CD4-positive, alpha-beta T cell treated with Interleukin-6 for 4 hours (primary cell): ENCODE results near the gene BTN3A1.
"Not testable (repeated sequence)": the region's sequence is repeated elsewhere in the genome, so short reads cannot be mapped to it uniquely, and the experiment has no call there.

ENCODE experiments used
- DNase-seq: peaks from one replicate; pipeline ENCODE4 v3.0.0-alpha.2; 2020; ENCODE audit warnings: mixed read lengths

Gene BTN3A1

GRCh38 chr6:26401987-26402658, at the start of gene BTN3A1:
TSS of gene BTN3A1 (plus strand) at chr6:26402275. CDS start at chr6:26405564, 3,289 bp downstream.
- DNase-seq, result peak; percentile 67

- no peak for DNase-seq
Observed at GRCh38 chr6:26352315-26352714, 49.8 kb upstream of the BTN3A1 start.

- DNase-seq, result no peak
Observed at GRCh38 chr6:26354162-26354561, 47.9 kb upstream of the BTN3A1 start.

DNA sequence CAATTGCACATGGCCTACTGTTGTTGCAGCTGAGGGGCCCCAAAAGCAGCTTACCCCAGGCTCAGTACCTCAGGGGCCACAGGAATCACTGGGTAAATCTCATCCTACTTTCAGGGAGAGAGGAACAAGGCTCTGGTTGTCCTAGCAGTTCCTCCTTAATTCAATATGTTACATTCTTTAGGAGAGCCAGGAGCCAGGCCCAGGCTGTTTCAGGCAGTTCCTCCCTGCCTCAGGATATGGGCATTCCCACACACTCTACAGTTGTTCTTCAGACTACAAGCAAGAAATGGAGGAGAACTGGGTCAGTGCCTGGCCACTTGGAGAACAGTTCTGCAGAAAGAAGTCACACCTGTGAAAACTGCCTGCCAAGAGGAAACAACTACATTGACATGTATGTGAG, 46.7 kb upstream of the BTN3A1 start:
- DNase-seq, result no peak

GRCh38 chr6:26357543-26357942, 44.5 kb upstream of the BTN3A1 start:
- not testable (repeated sequence) for DNase-seq

DNA sequence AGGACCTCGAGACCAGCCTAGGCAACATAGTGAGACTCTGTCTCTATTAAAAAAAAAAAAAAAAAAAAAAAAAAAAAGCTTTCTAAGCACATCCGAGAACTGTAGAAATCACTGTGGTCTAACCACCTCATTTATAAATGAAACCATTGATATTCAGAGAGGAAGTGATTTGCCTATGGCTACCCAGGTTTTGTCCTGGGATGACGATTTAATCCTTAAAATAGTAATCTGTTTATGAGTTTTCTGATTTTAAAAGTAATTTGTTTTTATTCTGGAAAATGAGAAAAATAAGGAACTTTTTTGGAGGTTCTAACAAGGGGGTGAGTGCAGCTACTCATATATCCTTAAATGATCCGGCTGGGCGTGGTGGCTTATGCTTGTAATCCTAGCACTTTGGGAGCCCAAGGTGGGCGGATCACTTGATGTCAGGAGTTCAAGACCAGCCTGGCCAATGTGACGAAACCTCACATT, 43.5 kb upstream of the BTN3A1 start:
- DNase-seq, result no peak

GRCh38 chr6:26359765-26360164, 42.3 kb upstream of the BTN3A1 start:
- no peak for DNase-seq

DNA sequence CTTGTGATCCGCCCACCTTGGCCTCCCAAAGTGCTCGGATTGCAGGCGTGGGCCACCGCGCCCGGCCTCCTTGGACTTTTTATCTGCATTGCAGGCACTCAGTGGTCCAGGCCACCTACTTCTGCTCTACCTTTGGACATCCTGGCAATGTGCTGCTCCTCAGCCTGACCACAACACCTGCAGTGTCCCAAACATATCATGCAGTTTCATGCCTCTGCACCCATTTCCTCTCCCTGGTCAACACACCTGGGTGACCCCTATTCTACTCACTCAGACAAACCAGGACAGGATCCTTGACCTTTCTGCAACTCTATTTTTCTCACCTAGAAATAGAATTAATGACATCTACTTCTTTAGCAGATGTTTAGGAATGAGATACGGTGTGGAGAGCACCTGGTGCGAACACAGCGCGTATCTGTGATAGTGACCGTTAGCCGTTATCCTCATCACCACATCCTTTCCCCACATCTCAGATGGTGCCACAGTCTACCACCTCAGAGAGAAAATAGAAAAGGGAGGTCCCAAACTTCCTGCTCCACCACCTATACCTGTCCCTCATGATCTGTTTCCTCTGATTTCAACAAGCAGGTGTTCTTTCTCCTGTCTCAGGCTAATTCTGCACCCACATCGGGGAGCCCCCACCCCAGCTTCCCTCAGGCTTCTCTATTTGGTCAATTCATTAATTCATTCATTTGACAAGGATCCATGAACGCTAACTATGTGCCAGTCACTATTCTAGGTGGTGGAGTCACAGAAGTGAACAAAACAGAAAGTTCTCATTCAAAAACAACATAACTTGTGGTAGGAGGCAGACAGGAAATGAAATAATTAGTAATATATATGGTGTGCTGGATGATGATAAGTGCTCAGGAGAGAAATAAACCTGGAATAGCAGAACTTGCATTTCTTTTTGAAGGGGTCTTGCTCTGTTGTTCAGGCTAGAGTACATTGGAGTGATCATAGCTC, 41.3 kb upstream of the BTN3A1 start:
- no peak for DNase-seq

DNA sequence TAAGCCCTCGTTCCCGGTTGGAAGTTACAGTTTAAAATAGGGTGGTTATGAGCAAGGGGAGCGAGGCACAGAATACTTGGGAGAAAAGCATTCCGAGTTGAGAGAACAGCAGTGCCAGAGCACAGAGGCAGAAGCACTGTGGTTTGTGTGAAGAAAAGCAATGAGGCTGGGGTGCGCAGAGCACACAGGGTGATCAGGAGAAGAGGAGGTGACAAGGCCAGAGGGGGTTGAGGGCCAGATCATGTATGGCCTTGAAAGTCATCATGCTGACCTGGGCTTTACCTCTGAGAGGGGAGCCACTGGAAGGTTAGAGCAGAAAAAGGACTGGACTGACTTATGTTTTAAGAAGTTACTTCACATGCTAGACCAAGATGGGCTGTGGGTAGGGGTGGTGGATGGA, 40.5 kb upstream of the BTN3A1 start:
- DNase-seq, result no peak

GRCh38 chr6:26362093-26362835, 39.8 kb upstream of the BTN3A1 start:
- DNase-seq, result no peak

DNA sequence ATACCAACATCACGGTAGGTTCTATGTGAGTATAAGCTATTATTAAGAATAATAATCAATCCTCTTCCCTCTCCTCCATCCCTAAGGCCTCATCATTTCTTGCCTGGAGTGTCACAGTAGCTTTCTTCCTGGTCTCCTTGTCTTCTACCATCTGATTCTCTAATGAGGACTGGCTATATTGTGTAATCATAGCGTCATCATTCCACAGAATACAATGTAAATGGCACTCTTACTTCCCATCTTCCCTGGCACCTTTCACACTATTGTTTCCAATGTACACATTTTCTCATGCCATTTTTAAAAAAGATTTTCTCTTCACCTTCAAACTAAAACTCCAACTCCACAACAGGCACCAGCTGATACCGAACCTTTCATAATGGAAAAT, 39.2 kb upstream of the BTN3A1 start:
- DNase-seq, result no peak

DNA sequence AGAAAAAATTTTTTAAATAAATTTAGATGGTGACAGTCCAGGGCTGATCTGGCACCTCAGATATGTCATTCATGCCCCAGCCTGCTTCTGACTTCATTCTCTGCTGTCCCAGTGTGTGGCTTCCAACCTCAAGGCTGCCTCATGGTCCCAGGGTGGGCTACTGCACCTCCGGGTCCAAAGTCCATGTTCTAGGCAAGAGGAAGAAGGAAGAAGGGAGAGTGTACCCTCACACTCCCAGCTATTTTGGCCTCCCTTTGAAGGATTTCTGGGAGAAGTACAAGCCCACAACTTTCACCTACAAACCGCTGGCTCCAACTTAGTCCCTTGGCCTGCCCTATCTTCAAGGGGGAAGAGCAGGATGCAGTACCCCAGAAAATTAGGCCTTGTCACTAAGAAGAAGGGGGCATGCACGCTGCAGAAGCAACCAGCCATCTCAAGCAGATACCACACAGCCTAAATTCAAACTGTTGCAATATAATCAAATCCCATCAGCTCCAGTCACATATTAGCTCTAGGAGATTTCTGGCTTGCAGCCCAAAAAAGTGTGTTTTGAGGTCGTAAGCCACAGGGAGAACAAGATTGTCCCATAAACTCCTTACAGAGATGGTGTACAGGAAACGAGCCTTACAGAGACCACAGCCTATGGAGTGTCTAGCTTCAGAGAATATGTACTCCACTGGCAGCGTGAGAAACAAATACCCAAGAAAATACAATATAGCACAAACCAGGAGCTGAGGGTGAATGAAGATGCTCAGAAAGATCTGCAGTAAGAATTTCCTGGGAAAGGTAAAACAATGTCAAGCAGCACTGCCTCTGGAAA, 38.0 kb upstream of the BTN3A1 start:
- peak; percentile 21 for DNase-seq

GRCh38 chr6:26365633-26365995, 36.5 kb upstream of the BTN3A1 start:
- no peak for DNase-seq

GRCh38 chr6:26366504-26366903, 35.6 kb upstream of the BTN3A1 start:
- no peak for DNase-seq

GRCh38 chr6:26367114-26367513, 35.0 kb upstream of the BTN3A1 start:
- DNase-seq, result no peak

- not testable (repeated sequence) for DNase-seq
Observed at GRCh38 chr6:26371813-26372212, 30.3 kb upstream of the BTN3A1 start.

- no peak for DNase-seq
Observed at GRCh38 chr6:26372308-26373144, 29.5 kb upstream of the BTN3A1 start.

GRCh38 chr6:26375270-26375669, 26.8 kb upstream of the BTN3A1 start:
- peak; percentile 19 for DNase-seq

DNA sequence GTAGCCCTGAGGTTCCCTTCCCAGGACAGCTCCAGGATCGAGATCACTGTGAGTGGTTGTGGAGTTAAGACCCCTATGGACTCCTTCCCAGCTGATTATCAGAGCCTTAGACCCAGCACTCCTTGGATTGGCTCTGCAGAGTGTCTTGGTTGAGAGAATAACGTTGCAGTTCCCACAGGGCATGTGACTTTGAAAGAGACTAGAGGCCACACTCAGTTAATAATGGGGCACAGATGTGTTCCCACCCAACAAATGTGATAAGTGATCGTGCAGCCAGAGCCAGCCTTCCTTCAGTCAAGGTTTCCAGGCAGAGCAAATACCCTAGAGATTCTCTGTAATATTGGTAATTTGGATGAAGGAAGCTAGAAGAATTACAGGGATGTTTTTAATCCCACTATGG, 24.4 kb upstream of the BTN3A1 start:
- no peak for DNase-seq

DNA sequence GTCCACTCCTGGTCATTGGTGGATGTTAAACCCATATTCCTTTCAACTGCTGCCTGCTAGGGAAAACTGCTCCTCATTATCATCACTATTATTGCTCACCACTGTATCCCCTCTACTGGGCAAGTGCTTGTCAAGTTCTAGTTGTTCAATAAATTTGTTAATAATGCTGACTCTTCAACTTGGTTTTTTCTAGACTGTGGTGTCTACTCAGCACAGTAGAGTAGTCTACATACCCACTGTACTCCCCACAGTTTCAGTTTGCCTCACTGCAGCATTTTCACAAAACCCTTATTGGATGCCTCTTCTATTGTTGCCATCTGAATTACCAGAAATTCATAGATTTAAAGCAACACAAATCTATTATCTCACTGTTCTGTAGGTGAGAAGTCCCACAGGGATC, 23.9 kb upstream of the BTN3A1 start:
- DNase-seq, result not testable (repeated sequence)

GRCh38 chr6:26379292-26379691, 22.8 kb upstream of the BTN3A1 start:
- no peak for DNase-seq
